ENCODE measurements around the gene BCAS3.
"Not testable (repeated sequence)": the region's sequence is repeated elsewhere in the genome, so short reads cannot be mapped to it uniquely, and the experiment has no call there.

BCAS3 gene

DNA sequence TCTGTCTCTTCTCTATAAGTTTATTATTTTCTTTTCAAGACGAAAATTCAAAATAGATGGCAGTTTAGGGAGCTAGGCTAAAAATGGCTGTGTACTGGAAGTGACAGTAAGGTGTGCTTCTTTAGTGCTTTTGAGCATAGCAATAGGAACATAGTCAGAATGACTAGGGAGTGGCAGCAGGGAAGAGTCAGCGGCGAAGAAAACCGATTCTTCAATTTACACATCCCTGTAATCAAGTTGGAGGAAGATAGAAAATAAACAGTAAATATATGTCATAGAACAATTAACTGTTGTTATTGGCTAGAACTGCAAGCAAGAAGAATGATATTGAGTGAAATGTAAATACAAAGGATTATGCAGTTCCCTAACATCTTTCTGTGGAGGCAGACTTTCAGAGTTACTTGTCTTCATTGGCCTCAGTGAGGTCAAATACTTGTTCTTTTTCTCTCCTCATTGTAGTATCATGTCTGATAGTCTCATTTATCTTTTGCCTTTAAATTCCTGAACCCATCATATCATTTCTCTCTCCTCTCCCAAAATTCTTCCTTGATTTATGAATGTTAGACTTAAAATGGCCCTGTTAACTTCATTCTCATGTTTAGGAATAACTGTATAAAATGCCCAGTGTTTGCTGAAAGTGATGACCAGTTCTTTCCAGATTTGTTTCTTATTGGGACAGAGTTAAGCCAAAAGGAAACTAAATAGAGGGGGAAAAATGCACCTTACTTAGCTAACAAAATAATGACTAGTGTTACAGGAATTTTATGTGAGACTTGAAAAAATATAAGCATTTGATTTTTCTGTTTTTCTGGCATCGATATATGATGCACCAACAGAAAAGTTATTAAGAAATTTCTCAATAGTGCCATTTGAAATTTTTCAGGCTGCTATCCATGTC lies 211.4 kb downstream of the BCAS3 start:
- no peak for DNase-seq

DNA sequence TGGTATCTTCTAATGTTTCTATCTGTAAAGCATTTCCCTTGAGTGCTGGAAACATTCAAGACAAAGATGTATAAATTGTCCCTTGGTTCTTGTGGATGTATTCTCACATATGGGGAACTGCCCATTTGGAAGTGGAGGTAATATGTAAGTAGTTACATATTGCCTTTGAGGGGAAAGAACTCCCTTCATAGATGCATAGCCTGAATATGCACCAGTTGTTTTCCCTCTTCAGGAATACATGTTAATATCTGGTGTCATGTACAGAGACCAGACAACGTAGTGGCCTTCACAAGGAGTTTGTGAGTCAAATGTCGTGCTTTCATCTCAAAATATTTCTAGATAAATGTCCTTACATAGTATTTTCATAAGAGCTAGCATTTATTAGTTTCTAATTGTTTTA lies 213.5 kb downstream of the BCAS3 start:
- DNase-seq = no peak

GRCh38 chr17:60893475-60893874 lies 215.8 kb downstream of the BCAS3 start:
- DNase-seq = no peak

DNA sequence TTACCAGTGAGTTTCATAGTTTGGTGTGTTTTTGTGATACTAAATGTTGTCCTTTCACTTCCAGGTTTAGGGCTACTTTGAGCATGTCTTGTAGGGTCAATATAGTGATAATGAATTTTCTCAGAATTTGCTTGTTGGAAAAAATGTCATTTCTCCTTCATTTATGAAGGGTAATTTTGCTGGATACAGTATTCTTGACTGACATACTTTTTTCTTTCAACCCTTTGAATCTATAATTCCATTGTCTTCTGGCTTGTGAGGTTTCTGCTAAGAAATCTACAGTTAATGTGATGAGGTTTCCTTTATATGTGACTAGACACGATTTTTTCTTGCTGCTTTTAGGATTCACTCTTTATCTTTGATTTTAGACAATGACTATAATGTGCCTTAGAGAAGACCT lies 219.3 kb downstream of the BCAS3 start:
- DNase-seq = no peak

DNA sequence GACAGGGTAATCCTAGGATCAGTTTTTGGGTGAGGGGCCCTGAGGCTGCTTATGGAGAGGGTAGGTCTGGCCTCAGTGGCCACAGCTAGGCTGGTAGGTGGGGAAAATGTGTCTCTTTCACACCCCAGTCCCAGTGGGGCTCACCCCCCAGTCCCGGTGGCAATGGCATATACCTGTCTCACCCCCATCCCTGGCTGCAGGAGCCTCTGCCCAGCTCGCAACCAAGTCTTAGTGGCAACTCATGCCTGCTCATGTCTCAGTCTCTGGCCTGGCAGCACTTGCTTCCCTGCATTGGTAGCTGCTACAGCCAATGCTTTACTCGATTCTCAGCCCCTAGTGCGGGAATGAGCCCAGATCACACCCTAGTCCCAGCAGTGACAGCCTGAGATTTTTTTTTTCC lies 221.5 kb downstream of the BCAS3 start:
- DNase-seq = no peak

- DNase-seq = no peak
These were observed 223.0 kb downstream of the BCAS3 start for GRCh38 chr17:60900688-60901087.

- no peak for DNase-seq
These were observed 223.6 kb downstream of the BCAS3 start for GRCh38 chr17:60901242-60901641.

- DNase-seq = no peak
These were observed 224.2 kb downstream of the BCAS3 start for GRCh38 chr17:60901806-60902205.

- no peak for DNase-seq
These were observed 224.7 kb downstream of the BCAS3 start for GRCh38 chr17:60902399-60902798.

DNA sequence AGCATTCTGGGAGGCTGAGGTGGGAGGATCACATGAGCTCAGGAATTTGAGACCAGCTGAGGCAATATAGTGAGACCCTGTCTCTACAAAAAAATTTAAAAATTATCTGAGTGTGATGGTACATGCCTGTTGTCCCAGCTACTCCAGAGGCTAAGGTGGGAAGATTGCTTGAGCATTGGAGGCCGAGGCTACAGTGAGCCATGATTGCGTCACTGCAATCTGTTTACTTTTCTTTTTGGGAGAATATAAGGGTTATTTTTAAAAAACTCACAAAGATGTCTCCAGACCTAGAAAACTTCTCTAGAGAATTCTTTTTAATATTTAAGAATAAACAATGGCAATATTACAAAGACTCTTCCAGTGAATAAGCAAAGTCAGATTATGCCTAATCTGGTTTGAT lies 226.9 kb downstream of the BCAS3 start:
- DNase-seq = no peak

DNA sequence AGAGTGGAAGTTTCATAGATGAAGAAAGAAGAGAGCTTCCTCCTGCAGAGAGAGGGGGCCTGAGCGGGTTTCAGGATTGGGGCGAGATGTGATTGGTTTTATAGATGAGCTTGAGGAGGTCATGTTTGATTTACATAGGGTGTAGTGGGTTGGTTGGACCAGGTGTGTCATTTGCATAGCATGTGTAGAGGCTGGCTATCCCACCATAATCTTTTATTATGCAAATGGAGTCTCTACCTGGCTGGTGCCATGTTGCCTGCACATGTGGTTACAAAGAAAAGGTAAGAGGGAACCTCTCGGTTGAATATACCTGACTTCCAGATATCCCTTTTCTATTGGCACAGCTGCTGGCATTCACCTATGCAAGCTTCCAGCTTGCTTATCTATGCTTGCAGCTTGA lies 228.1 kb downstream of the BCAS3 start:
- DNase-seq = no peak

DNA sequence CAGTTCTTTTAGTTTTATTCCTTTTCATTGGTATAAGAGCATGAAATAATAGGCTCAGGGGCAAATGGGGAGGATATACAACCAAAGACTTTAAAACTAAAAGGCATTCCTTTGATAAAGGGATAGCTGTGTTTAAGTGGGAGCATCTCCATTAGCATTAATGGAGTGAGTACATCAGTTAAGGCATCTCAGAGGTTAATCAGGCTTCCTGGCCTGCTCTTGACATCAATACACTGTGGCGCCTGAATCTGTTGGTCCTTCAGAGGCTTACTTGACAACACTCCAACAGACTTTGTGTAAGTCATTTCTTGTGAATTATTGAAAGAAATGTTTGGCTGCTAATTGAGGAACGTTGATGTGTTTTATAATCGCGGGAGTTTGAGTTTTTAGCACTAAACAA lies 230.7 kb downstream of the BCAS3 start:
- no peak for DNase-seq

DNA sequence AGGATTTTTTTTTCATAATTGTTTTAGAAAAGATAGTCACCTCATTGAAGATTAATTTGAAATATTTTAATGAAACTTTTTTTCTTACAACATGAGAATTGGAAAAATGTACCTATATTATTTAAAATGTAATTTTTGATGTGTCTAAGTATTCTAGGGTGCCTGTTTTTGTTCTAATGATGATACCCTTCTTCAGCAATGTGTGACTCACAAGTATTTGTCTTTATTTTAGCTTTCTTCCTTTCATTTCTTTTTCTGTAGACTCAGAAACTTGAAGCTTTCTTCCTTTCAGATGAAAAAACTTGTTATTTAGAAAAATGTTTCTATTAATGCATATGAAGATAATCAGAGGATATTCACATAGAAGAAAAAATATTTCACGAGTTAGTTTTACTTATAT lies 231.8 kb downstream of the BCAS3 start:
- no peak for DNase-seq

GRCh38 chr17:60910415-60910814 lies 232.8 kb downstream of the BCAS3 start:
- DNase-seq = no peak

DNA sequence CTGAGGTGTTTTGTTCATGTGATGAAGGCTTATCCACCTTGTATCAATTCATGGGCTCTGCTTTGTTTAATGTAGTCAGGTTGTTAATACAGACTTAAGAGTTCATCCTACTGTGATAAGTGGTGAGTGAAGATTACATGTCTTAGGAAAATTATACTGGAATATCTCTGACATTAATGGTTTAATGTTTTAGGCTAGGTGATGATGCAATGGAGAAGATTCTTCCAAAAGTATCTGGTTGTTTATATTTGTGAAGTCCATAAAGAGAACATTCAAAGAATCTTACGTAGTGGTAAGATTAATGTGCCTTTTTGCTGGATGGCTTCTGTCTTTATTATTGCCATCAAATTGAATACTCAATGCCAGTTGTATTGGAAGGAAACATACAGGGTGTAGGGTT lies 236.4 kb downstream of the BCAS3 start:
- DNase-seq = no peak

DNA sequence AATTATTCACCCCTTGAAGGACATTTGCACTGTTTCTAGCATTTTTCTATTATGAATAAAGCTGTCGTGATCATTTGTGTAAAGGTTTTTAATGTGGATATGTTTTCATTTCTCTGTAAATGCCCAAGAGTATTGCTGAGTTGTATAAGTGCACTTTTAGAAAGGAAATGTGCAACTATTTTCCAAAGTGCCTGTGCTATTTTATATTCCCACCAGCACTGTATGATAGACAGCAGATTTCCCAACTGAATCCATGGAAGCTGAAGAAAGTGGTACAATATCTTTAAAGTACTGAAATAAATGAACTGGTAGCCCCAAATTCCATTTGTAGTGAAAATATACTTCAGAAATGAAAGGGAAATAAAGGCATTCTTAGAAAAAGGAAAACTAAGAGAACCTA lies 238.4 kb downstream of the BCAS3 start:
- no peak for DNase-seq

DNA sequence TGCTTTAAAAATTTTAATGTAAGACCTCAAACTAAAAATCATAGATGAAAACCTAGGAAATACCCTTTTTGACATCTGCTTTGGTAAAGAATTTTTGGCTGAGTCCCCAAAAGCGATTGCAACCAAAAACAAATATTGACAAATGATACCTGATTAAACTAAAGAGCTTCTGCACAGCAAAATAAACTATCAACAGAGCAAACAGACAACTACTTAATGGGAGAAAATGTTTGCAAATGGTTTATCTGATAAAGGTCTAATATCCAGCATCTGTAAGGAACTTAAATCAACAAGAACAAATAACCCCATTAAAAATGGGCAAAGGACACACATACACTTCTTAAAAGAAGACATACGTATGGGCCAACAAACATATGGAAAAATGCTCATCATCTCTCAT lies 242.5 kb downstream of the BCAS3 start:
- no peak for DNase-seq

- DNase-seq = no peak
These were observed 245.3 kb downstream of the BCAS3 start for GRCh38 chr17:60923000-60923399.

DNA sequence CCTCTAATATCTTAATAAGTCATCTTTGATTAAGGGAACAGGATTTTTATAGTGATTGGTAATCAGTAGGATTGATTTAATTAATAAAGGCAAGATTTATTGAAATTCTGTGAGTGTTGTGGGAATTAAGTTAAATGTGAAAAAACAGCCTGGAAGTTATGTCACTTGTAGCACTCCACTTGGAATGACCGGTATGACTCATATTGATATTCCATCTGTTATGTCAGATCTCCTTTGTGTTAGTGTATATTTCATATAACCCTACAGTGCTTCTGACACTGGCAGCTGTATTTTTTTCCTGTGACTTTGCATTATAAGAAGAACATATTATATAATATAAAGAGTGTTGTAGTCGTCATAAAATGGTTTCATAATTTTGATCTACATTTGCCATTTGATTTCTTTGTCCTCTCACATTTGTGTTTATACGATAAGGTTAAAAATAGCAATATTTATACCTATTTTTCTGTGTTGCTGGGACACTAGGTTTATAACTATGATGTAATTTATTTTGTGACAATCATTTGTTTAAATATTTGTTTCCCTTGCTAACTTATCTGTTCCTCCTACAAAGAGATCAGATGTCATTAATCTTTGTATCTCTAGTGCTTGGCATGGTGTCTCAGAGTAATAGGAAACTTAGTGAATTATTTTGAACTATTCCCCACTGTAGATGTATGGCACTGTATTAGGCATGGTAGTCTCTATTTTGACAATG lies 249.0 kb downstream of the BCAS3 start:
- no peak for DNase-seq

- no peak for DNase-seq
These were observed 256.1 kb downstream of the BCAS3 start for GRCh38 chr17:60933739-60934138.

GRCh38 chr17:60934723-60935122 lies 257.1 kb downstream of the BCAS3 start:
- DNase-seq = no peak

DNA sequence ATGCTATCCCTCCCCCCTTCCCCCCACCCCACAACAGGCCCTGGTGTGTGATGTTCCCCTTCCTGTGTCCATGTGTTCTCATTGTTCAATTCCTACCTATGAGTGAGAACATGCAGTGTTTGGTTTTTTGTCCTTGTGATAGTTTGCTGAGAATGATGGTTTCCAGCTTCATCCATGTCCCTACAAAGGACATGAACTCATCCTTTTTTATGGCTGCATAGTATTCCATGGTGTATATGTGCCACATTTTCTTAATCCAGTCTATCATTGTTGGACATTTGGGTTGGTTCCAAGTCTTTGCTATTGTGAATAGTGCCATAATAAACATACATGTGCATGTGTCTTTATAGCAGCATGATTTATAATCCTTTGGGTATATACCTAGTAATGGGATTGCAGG lies 258.3 kb downstream of the BCAS3 start:
- not testable (repeated sequence) for DNase-seq

- no peak for DNase-seq
These were observed 261.7 kb downstream of the BCAS3 start for GRCh38 chr17:60939318-60939717.

- no peak for DNase-seq
These were observed 263.4 kb downstream of the BCAS3 start for GRCh38 chr17:60941028-60941427.
